ENCODE measurements around the gene RIPOR3. TPM values are rescaled to one million over a fixed set of nuclear protein-coding genes. Genes with fewer than 3 reads are reported as not detected.

Gene RIPOR3
- total RNA-seq, 1 experiment from 2014 or later, result 0.46 TPM

DNA sequence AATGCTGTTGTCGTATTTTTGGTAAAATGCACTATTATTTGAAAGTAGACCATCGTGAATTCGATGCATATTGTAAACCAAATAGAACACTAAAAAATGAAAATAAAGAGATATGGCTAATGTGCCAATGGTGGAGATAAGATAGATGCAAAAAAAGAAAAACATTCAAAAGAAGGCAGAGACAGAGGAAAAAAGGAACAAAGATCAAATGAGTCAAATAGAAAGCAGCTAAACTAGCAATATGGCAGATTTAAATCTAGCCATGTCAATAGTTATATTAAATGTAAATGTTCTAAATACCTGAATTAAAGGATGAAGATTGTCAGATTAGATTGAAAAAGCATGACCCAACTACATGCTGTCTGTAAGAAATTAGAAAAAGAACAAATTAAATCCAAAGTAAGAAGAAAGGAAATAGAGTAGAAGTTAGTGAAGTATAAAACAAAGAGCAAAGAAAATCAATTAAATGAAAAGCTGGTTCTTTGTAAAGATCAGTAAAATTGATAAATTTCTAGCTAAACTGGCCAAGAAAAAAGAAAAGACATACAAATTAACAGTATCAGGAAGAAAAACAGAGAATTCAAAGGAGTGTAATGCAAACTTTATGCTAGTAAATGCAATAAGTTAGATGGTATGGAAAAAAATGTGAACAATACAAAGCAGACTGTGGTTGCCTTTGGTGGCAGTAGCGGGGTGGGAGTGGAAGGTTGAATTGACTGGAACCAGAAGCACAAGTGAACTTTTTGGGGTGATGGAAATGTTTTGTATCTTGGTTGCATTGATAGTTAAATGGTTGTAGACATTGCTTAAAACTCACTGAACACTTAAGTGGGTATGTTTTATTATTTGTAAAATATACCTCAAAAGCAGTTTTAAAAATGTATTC lies 136.4 kb downstream of the RIPOR3 start:
- Histone ChIP-seq H3K79me1 (ENCODE audit: insufficient read depth, low read depth, low read length, poor library complexity, severe bottlenecking) (no peaks in the 10 kb centered on the region), H4K5ac (ENCODE audit: insufficient read length, low read depth, low read length) (no peak overlapping the region), H2BK5ac (ENCODE audit: insufficient read length, low read length) (no peak overlapping the region), H3K4me2 (ENCODE audit: insufficient read depth, insufficient read length, low read length) (no peak overlapping the region), H4K8ac (replicated peaks; ENCODE audit: insufficient read length, low read depth, low read length) (no peak overlapping the region), H3K18ac (ENCODE audit: insufficient read length, low read depth, low read length) (no peak overlapping the region), H3K14ac (ENCODE audit: insufficient read depth, low read length) (no peak overlapping the region), H3K4ac (ENCODE audit: low read depth, low read length) (no peak overlapping the region), H3K4me1 (ENCODE audit: insufficient read depth, low read length) (no peaks in the 10 kb centered on the region), H3K56ac (ENCODE audit: insufficient read length, low read depth, low read length) (no peak overlapping the region), H4K91ac (ENCODE audit: insufficient read length, low read depth, low read length) (no peak overlapping the region), H3K9ac (ENCODE audit: extremely low read depth, insufficient read length, low read length) (no peak overlapping the region), H2AK5ac (ENCODE audit: insufficient read length, low read length) (no peak overlapping the region), H3K27me3 (ENCODE audit: insufficient read depth, low read length) (no peaks in the 10 kb centered on the region), H2BK15ac (ENCODE audit: low read depth, low read length) (no peak overlapping the region), H3K79me2 (ENCODE audit: insufficient read depth, low read length) (no peaks in the 10 kb centered on the region), H3K23ac (ENCODE audit: insufficient read length, low read depth, low read length) (no peak overlapping the region), H3K27ac (ENCODE audit: insufficient read length, low read depth, low read length) (no peak overlapping the region), H3K9me3 (ENCODE audit: control insufficient read depth, low read depth, low read length) (no peaks in the 10 kb centered on the region), H2BK20ac (ENCODE audit: low read depth, low read length, poor library complexity, severe bottlenecking) (no peak overlapping the region), H4K20me1 (ENCODE audit: control insufficient read depth, insufficient read depth, insufficient read length) (no peaks in the 10 kb centered on the region), H3T11ph (ENCODE audit: low read length) (no peak overlapping the region), H2BK120ac (ENCODE audit: low read depth, low read length, poor library complexity, severe bottlenecking) (no peak overlapping the region), H2BK12ac (ENCODE audit: insufficient read length, low read depth, low read length) (no peak overlapping the region), H2AFZ (ENCODE audit: low read length) (no peak overlapping the region), H3K23me2 (ENCODE audit: insufficient read length, low read depth, low read length, poor library complexity, severe bottlenecking) (no peaks in the 10 kb centered on the region)
- Mint-ChIP-seq H3K27ac (no peak overlapping the region), H3K36me3 (ENCODE audit: insufficient read depth in 1 of 3, low read depth in 3 of 3) (peaks cover 0 to 2% (median 0%) of the 10 kb centered on the region in 3 experiments; a peak in 1 of 7 replicates), H3K4me1 (0 out of 4 replicates have a peak, but pooled peaks cover 0 to 4% of the 10 kb centered on the region in 2 experiments), H3K4me3 (no peak overlapping the region), H3K27me3 (ENCODE audit: low read depth) (no peaks in the 10 kb centered on the region), H3K9me3 (no peaks in the 10 kb centered on the region)
- TF ChIP-seq, protein P1, sequence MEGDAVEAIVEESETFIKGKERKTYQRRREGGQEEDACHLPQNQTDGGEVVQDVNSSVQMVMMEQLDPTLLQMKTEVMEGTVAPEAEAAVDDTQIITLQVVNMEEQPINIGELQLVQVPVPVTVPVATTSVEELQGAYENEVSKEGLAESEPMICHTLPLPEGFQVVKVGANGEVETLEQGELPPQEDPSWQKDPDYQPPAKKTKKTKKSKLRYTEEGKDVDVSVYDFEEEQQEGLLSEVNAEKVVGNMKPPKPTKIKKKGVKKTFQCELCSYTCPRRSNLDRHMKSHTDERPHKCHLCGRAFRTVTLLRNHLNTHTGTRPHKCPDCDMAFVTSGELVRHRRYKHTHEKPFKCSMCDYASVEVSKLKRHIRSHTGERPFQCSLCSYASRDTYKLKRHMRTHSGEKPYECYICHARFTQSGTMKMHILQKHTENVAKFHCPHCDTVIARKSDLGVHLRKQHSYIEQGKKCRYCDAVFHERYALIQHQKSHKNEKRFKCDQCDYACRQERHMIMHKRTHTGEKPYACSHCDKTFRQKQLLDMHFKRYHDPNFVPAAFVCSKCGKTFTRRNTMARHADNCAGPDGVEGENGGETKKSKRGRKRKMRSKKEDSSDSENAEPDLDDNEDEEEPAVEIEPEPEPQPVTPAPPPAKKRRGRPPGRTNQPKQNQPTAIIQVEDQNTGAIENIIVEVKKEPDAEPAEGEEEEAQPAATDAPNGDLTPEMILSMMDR (conservative IDR thresholded peaks at IDR 0.05), result no peak
- no peak for DNase-seq
- no CpG with 5 or more reads among the region's 4 CpGs for WGBS (ENCODE audit: extremely low coverage, insufficient read length, low lambda C conversion rate)
